Mesodermal cell (in vitro differentiated cells): Measurements from ENCODE around the gene PARP3.
"Not testable (repeated sequence)": the region's sequence is repeated elsewhere in the genome, so short reads cannot be mapped to it uniquely, and the experiment has no call there.

Source experiments
- H3K27ac ChIP-seq: 2 replicates; pipeline ENCODE4 v1.7.0; 2013; ENCODE audit warnings: mild to moderate bottlenecking, low read depth, low read length, moderate library complexity; ENCODE audit not compliant: severe bottlenecking
- H3K36me3 ChIP-seq: 2 replicates; pipeline ENCODE4 v1.7.1; 2013; ENCODE audit warnings: mild to moderate bottlenecking, low read length, moderate library complexity; ENCODE audit not compliant: control insufficient read depth, insufficient read depth
- H3K4me1 ChIP-seq: one replicate; pipeline ENCODE4 v1.7.1; 2013; ENCODE audit warnings: mild to moderate bottlenecking, low read length; ENCODE audit not compliant: insufficient read depth, control insufficient read depth, poor library complexity, severe bottlenecking
- H3K4me3 ChIP-seq: 2 replicates; pipeline ENCODE4 v1.7.0; 2013; ENCODE audit warnings: low read length, control low read depth, mild to moderate bottlenecking; ENCODE audit not compliant: insufficient read depth, poor library complexity, severe bottlenecking; ENCODE audit errors: extremely low read depth
- H3K9me3 ChIP-seq: 2 replicates; pipeline ENCODE4 v1.7.1; 2013; ENCODE audit warnings: mild to moderate bottlenecking, low read length, moderate library complexity; ENCODE audit not compliant: control insufficient read depth
- WGBS, 2 experiments: methylation state at CpG; one replicate each; pipeline ENCODE4 v1.1.5; 2013; ENCODE audit warnings: missing lambda C conversion rate in 2 of 2; ENCODE audit not compliant: insufficient coverage in 2 of 2; 5-methylcytosine and 5-hydroxymethylcytosine counted together

PARP3 gene

GRCh38 chr3:51921081-51921578 lies 21.0 kb upstream of the PARP3 start:
- no peak overlapping the region for H3K27ac ChIP-seq
- no peaks in the 10 kb centered on the region for H3K36me3 ChIP-seq
- H3K4me3 ChIP-seq = no peak overlapping the region
- 90 to 96% methylated on average over 8 to 9 of the region's 11 CpGs for WGBS, 2 experiments
- no peaks in the 10 kb centered on the region for H3K4me1 ChIP-seq
- no peaks in the 10 kb centered on the region for H3K9me3 ChIP-seq

- H3K36me3 ChIP-seq = peaks cover under 1% of the 10 kb centered on the region
- no peaks in the 10 kb centered on the region for H3K9me3 ChIP-seq
- no peaks in the 10 kb centered on the region for H3K4me1 ChIP-seq
- no peak overlapping the region for H3K4me3 ChIP-seq
- 92 to 100% methylated on average over 2 to 4 of the region's 5 CpGs for WGBS, 2 experiments
- no peak overlapping the region for H3K27ac ChIP-seq
Observed at GRCh38 chr3:51927061-51927977, 14.8 kb upstream of the PARP3 start.

- H3K4me1 ChIP-seq = no peaks in the 10 kb centered on the region
- H3K4me3 ChIP-seq = no peak overlapping the region
- H3K9me3 ChIP-seq = no peaks in the 10 kb centered on the region
- H3K27ac ChIP-seq = no peak overlapping the region
- 94% methylated on average over 3 to 6 of the region's 7 CpGs for WGBS, 2 experiments
- peaks cover 12% of the 10 kb centered on the region for H3K36me3 ChIP-seq
Observed at GRCh38 chr3:51928438-51928837, 13.7 kb upstream of the PARP3 start.

GRCh38 chr3:51928981-51929380 lies 13.2 kb upstream of the PARP3 start:
- not testable (repeated sequence) for H3K4me1 ChIP-seq, H3K9me3 ChIP-seq, H3K27ac ChIP-seq, H3K4me3 ChIP-seq
- WGBS, 2 experiments = 88 to 90% methylated on average over 3 of the region's 3 CpGs
- peaks cover 17% of the 10 kb centered on the region for H3K36me3 ChIP-seq

- H3K36me3 ChIP-seq = peaks cover 23% of the 10 kb centered on the region
- 79 to 88% methylated on average over 4 of the region's 5 CpGs for WGBS, 2 experiments
- no peaks in the 10 kb centered on the region for H3K9me3 ChIP-seq
- no peak overlapping the region for H3K27ac ChIP-seq
- no peaks in the 10 kb centered on the region for H3K4me1 ChIP-seq
- H3K4me3 ChIP-seq = no peak overlapping the region
Observed at GRCh38 chr3:51929420-51930003, 12.7 kb upstream of the PARP3 start.

- no peak overlapping the region for H3K4me3 ChIP-seq
- H3K27ac ChIP-seq = no peak overlapping the region
- WGBS, 2 experiments = 90% methylated on average over 1 of the region's 1 CpG; no CpG with 5 or more reads in 1 of the 2 experiments
- no peaks in the 10 kb centered on the region for H3K4me1 ChIP-seq
- H3K9me3 ChIP-seq = no peaks in the 10 kb centered on the region
- H3K36me3 ChIP-seq = peaks cover 32% of the 10 kb centered on the region
Observed at GRCh38 chr3:51930439-51930838, 11.7 kb upstream of the PARP3 start.

- no peaks in the 10 kb centered on the region for H3K9me3 ChIP-seq
- H3K27ac ChIP-seq = no peak overlapping the region
- WGBS, 2 experiments = 91 to 96% methylated on average over 5 of the region's 6 CpGs
- no peak overlapping the region for H3K4me3 ChIP-seq
- no peaks in the 10 kb centered on the region for H3K4me1 ChIP-seq
- peaks cover 45% of the 10 kb centered on the region for H3K36me3 ChIP-seq
Observed at GRCh38 chr3:51931756-51932155, 10.4 kb upstream of the PARP3 start.

GRCh38 chr3:51932471-51933370 lies 9.4 kb upstream of the PARP3 start:
- WGBS, 2 experiments = 91 to 94% methylated on average over 10 to 13 of the region's 15 CpGs
- Histone ChIP-seq H3K27ac (no peak overlapping the region), H3K36me3 (peaks cover 55% of the 10 kb centered on the region), H3K4me1 (no peaks in the 10 kb centered on the region), H3K9me3 (no peaks in the 10 kb centered on the region), H3K4me3 (no peak overlapping the region)

GRCh38 chr3:51933471-51934138 lies 8.6 kb upstream of the PARP3 start:
- H3K36me3 ChIP-seq = peaks cover 63% of the 10 kb centered on the region
- H3K4me1 ChIP-seq = no peaks in the 10 kb centered on the region
- no peaks in the 10 kb centered on the region for H3K9me3 ChIP-seq
- H3K27ac ChIP-seq = no peak overlapping the region
- no peak overlapping the region for H3K4me3 ChIP-seq
- WGBS, 2 experiments = 92 to 93% methylated on average over 12 to 13 of the region's 13 CpGs
